ENCODE measurements around the gene ENGASE.
"Not testable (repeated sequence)": the region's sequence is repeated elsewhere in the genome, so short reads cannot be mapped to it uniquely, and the experiment has no call there.

Gene ENGASE

DNA sequence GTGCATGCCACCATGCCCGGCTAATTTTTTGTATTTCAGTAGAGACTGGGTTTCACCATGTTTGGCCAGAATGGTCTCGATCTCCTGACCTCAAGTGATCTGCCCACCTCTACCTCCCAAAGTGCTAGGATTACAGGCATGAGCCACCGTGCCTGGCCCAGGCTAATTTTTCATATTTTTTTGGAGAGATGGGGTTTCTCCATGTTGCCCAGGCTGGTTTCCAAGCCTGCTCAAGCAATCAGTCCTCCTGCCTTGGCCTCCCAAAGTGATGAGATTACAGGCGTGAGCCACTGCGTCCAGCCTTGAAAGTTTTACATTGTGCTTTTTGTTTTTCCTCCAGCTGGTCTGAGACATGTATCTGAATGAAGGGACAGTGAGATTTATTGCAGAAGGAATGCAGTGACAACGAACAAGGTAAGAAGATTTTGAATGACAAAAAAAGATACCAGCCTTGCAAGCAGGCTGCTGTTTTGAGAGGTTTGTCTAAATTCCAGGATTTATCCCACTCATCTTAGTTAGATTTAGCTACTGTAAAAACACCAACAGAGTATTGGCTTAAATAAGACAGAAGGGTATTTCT is 3.4 kb upstream of the ENGASE start:
- Histone ChIP-seq H3K4me1 (ENCODE audit: insufficient read depth, low read length) (peaks cover 8% of the 10 kb centered on the region), H3K4me3 (ENCODE audit: low read length) (no peak overlapping the region), H3K9me3 (ENCODE audit: low read length) (no peaks in the 10 kb centered on the region), H3K36me3 (ENCODE audit: insufficient read depth, low read length) (no peaks in the 10 kb centered on the region), H3K27me3 (ENCODE audit: insufficient read depth, low read length) (peaks cover 29% of the 10 kb centered on the region), H2AFZ (ENCODE audit: low read depth, low read length) (no peak overlapping the region)

- Histone ChIP-seq H3K4me1 (ENCODE audit: insufficient read depth, low read length) (peaks cover 8% of the 10 kb centered on the region), H2AFZ (ENCODE audit: low read depth, low read length) (no peak overlapping the region), H3K36me3 (ENCODE audit: insufficient read depth, low read length) (no peaks in the 10 kb centered on the region), H3K27me3 (ENCODE audit: insufficient read depth, low read length) (peaks cover 29% of the 10 kb centered on the region), H3K9me3 (ENCODE audit: low read length) (no peaks in the 10 kb centered on the region), H3K4me3 (ENCODE audit: low read length) (no peak overlapping the region)
Observed at GRCh38 chr17:79072544-79072943, 2.1 kb upstream of the ENGASE start.

GRCh38 chr17:79073016-79073705 is 1.5 kb upstream of the ENGASE start:
- Histone ChIP-seq H3K36me3 (ENCODE audit: insufficient read depth, low read length) (no peaks in the 10 kb centered on the region), H3K9me3 (ENCODE audit: low read length) (no peaks in the 10 kb centered on the region), H3K4me1 (ENCODE audit: insufficient read depth, low read length) (peaks cover 8% of the 10 kb centered on the region), H3K27me3 (ENCODE audit: insufficient read depth, low read length) (peaks cover 25% of the 10 kb centered on the region), H2AFZ (ENCODE audit: low read depth, low read length) (no peak overlapping the region), H3K4me3 (ENCODE audit: low read length) (no peak overlapping the region)

DNA sequence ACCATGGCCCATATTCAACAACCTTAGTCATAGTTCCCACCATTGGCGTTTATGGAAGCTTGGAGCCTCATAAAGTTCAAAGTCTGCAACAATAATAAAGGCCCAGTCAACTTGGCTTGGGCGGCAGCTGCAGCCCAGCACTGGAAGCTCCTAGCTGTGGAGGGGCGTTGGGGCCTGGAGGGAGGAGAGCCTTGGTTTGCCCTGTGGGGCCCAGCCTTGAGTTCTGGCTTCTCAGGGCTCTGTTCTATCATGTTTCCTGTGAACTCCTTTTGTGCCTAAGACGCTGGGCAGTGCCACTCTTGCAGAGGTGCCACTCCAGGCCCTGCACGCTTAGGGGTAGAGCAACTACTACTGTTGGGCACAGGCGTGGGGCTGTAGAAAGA is 927 bp upstream of the ENGASE start:
- Histone ChIP-seq H3K36me3 (ENCODE audit: insufficient read depth, low read length) (peaks cover under 1% of the 10 kb centered on the region), H2AFZ (ENCODE audit: low read depth, low read length) (no peak overlapping the region), H3K9me3 (ENCODE audit: low read length) (no peaks in the 10 kb centered on the region), H3K4me1 (ENCODE audit: insufficient read depth, low read length) (peaks cover 8% of the 10 kb centered on the region), H3K4me3 (ENCODE audit: low read length) (no peak overlapping the region), H3K27me3 (ENCODE audit: insufficient read depth, low read length) (peaks cover 25% of the 10 kb centered on the region)

GRCh38 chr17:79074121-79074648 is 439 bp upstream of the ENGASE start:
- not testable (repeated sequence) for H3K4me1 ChIP-seq (ENCODE audit: insufficient read depth, low read length); H3K9me3 ChIP-seq (ENCODE audit: low read length); H3K36me3 ChIP-seq (ENCODE audit: insufficient read depth, low read length)
- Histone ChIP-seq H2AFZ (ENCODE audit: low read depth, low read length) (peak overlapping the region; percentile 88), H3K27me3 (ENCODE audit: insufficient read depth, low read length) (peaks cover 25% of the 10 kb centered on the region), H3K4me3 (ENCODE audit: low read length) (peak overlapping the region; percentile 46)

- Histone ChIP-seq H3K36me3 (ENCODE audit: insufficient read depth, low read length) (peaks cover 13% of the 10 kb centered on the region), H3K9me3 (ENCODE audit: low read length) (no peaks in the 10 kb centered on the region), H3K27me3 (ENCODE audit: insufficient read depth, low read length) (peaks cover 19% of the 10 kb centered on the region), H2AFZ (ENCODE audit: low read depth, low read length) (peak overlapping the region; percentile 88), H3K4me1 (ENCODE audit: insufficient read depth, low read length) (peaks cover 8% of the 10 kb centered on the region), H3K4me3 (ENCODE audit: low read length) (peak overlapping the region; percentile 72)
Observed at GRCh38 chr17:79075446-79075750, 774 bp downstream of the ENGASE start.

GRCh38 chr17:79075861-79076406 is 1.3 kb downstream of the ENGASE start:
- Histone ChIP-seq H3K36me3 (ENCODE audit: insufficient read depth, low read length) (peaks cover 17% of the 10 kb centered on the region), H3K9me3 (ENCODE audit: low read length) (no peaks in the 10 kb centered on the region), H3K27me3 (ENCODE audit: insufficient read depth, low read length) (peaks cover 15% of the 10 kb centered on the region), H3K4me3 (ENCODE audit: low read length) (peak overlapping the region; percentile 72), H2AFZ (ENCODE audit: low read depth, low read length) (no peak overlapping the region), H3K4me1 (ENCODE audit: insufficient read depth, low read length) (peaks cover 8% of the 10 kb centered on the region)

GRCh38 chr17:79077587-79077986 is 3.0 kb downstream of the ENGASE start:
- Histone ChIP-seq H3K4me1 (ENCODE audit: insufficient read depth, low read length) (peaks cover 8% of the 10 kb centered on the region), H3K36me3 (ENCODE audit: insufficient read depth, low read length) (peaks cover 17% of the 10 kb centered on the region), H3K9me3 (ENCODE audit: low read length) (no peaks in the 10 kb centered on the region), H3K27me3 (ENCODE audit: insufficient read depth, low read length) (peaks cover 6% of the 10 kb centered on the region), H2AFZ (ENCODE audit: low read depth, low read length) (no peak overlapping the region), H3K4me3 (ENCODE audit: low read length) (no peak overlapping the region)

DNA sequence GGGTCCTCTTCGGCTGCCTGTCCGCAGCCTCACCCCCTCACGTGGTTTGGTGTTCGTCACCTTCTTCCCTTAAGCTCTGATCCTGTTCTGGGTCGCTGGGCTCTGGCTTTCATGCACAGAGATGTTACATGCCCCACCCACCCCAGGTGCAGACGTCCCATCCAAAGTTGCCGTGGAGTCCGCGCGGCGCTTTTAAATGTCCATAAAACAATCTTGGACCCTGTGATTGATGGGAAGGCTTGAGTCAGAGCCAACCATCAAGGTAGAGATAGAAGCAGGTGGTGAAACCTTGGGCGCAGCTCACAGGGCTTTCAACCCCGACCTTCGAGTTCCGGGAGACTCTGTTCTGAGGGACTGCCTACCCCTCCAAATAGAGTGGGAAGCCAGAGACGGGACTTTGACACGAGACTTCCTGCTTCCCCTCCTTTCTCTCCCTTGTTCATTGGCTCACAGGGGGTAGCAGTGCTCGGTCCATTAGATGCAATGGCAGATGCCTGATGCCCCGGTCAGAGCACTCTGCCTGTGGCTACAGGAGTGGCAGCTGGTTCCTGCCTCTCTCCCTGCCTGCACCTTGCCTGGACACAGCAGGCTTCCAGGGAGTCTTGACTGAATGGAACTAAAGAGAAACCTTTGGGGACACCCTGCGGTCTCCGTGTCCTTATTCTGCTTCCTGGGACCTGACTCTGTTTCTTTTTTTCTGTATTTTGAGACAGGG is 4.0 kb downstream of the ENGASE start:
- Histone ChIP-seq H3K4me3 (ENCODE audit: low read length) (no peak overlapping the region), H3K27me3 (ENCODE audit: insufficient read depth, low read length) (no peaks in the 10 kb centered on the region), H3K36me3 (ENCODE audit: insufficient read depth, low read length) (peaks cover 27% of the 10 kb centered on the region), H2AFZ (ENCODE audit: low read depth, low read length) (no peak overlapping the region), H3K4me1 (ENCODE audit: insufficient read depth, low read length) (peaks cover 8% of the 10 kb centered on the region), H3K9me3 (ENCODE audit: low read length) (no peaks in the 10 kb centered on the region)

- no peaks in the 10 kb centered on the region for H3K9me3 ChIP-seq (ENCODE audit: low read length)
- peaks cover 29% of the 10 kb centered on the region for H3K36me3 ChIP-seq (ENCODE audit: insufficient read depth, low read length)
- H3K4me3 ChIP-seq (ENCODE audit: low read length): no peak overlapping the region
- H3K27me3 ChIP-seq (ENCODE audit: insufficient read depth, low read length): no peaks in the 10 kb centered on the region
- H2AFZ ChIP-seq (ENCODE audit: low read depth, low read length): no peak overlapping the region
- H3K4me1 ChIP-seq (ENCODE audit: insufficient read depth, low read length): peaks cover 8% of the 10 kb centered on the region
Observed at GRCh38 chr17:79079421-79080200, 5.0 kb downstream of the ENGASE start.

- H3K4me3 ChIP-seq (ENCODE audit: low read length): no peak overlapping the region
- peaks cover 34% of the 10 kb centered on the region for H3K36me3 ChIP-seq (ENCODE audit: insufficient read depth, low read length)
- no peak overlapping the region for H2AFZ ChIP-seq (ENCODE audit: low read depth, low read length)
Observed at GRCh38 chr17:79080349-79080748, 5.7 kb downstream of the ENGASE start.

DNA sequence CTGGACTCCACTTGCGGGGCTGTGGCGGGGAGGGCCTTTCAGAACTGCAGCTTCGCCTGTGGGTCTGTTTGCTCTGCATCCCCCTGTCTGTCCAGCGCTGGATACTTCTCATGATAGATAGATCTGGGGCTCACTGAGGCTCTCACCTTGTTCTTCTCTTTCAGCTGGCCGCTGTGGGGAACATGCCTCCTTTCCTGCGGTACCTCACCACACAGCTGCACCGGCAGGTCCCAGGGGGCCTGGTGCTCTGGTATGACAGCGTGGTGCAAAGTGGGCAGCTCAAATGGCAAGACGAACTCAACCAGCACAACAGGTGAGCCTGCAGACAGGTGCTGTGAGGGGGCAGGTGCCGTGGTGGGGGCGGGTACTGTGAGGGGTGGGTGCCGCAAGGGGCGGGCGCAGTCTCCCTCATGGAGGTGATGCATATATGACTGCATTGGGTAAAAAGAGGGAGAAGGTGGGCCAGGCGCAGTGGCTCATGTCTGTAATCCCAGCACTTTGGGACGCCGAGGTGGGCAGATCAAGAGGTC is 6.2 kb downstream of the ENGASE start:
- H3K4me1 ChIP-seq (ENCODE audit: insufficient read depth, low read length): peaks cover 2% of the 10 kb centered on the region
- H3K9me3 ChIP-seq (ENCODE audit: low read length): no peaks in the 10 kb centered on the region
- H3K4me3 ChIP-seq (ENCODE audit: low read length): no peak overlapping the region
- peaks cover 37% of the 10 kb centered on the region for H3K36me3 ChIP-seq (ENCODE audit: insufficient read depth, low read length)
- no peaks in the 10 kb centered on the region for H3K27me3 ChIP-seq (ENCODE audit: insufficient read depth, low read length)
- H2AFZ ChIP-seq (ENCODE audit: low read depth, low read length): no peak overlapping the region

More at GRCh38 chr17:79080349-79080748, 5.7 kb downstream of the ENGASE start:
- H3K9me3 ChIP-seq (ENCODE audit: low read length): no peaks in the 10 kb centered on the region
- peaks cover 7% of the 10 kb centered on the region for H3K4me1 ChIP-seq (ENCODE audit: insufficient read depth, low read length)
- no peaks in the 10 kb centered on the region for H3K27me3 ChIP-seq (ENCODE audit: insufficient read depth, low read length)

Measured in neuron (in vitro differentiated cells).